Ishikawa (cell line): ENCODE measurements around the gene GATAD2A.

ENCODE experiments used
- FOXM1 ChIP-seq: IDR thresholded peaks from 2 replicates; pipeline ENCODE4 v1.6.1; 2012; ENCODE audit warnings: low read depth, borderline replicate concordance
- RAD21 ChIP-seq: IDR thresholded peaks from 2 replicates; pipeline ENCODE4 v1.6.1; 2012; ENCODE audit warnings: low read depth
- TCF12 ChIP-seq: IDR thresholded peaks from 2 replicates; pipeline ENCODE4 v1.6.1; 2012; ENCODE audit warnings: low read depth
- USF1 ChIP-seq: IDR thresholded peaks from 2 replicates; pipeline ENCODE4 v1.6.1; 2012

- TF ChIP-seq TCF12 (no peak), RAD21 (no peak), FOXM1 (no peak), USF1 (no peak)
Measured at GRCh38 chr19:19356901-19357566, 48.4 kb upstream of the GATAD2A start.
